Inflammatory macrophage (primary cell): Measurements from ENCODE around the gene GTF3C5.
"Not testable (repeated sequence)": the region's sequence is repeated elsewhere in the genome, so short reads cannot be mapped to it uniquely, and the experiment has no call there.

Experiments
- DNase-seq, 2 donors: peaks; one replicate each; pipeline ENCODE4 v3.0.0-alpha.2; 2020 to 2022

The GTF3C5 gene

DNA sequence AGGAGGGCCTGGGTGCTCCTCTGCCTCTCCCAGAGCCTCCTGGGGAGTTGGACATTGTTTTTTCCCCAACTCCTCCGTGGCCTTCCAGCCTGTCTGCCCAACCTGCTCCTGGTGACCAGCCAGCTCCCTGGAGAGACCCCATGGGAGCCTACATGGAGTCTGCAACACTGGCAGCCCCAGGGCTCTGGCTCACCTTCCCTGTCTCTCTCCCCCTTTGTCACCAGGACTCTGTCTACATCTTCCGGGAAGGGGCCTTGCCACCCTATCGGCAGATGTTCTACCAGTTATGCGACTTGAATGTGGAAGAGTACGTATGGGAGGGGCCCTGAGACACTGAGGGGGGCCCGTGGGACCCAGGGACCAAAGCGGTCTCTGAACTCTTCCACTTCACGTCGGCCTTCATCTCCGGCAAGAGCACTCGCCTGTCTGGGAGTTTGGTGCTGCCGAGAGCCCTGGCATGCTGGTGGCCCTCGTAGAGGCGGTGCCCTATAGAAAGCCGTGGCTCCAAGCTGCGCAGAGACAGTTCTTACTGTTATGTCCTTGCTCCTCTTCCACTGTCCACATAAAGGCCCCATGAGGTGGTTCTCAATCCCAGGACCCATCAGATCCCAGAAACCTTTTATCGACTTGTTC, 25.1 kb downstream of the GTF3C5 start:
- DNase-seq: no peak

DNA sequence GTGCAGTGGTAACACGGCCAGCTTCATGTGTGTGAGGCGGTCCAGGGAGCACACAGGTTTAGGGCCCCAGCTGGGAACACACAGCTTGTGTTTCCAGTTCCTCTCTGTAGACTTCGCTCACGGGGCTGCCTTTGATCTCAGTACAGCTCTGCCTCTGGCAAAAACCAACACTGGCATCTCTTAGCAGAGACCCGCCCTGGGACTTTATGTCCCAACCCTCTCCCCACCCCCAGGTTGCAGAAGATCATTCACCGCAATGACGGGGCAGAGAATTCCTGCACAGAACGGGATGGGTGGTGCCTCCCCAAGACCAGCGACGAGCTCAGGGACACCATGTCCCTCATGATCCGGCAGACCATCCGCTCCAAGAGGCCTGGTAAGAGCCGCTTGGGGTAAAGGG, 25.7 kb downstream of the GTF3C5 start:
- DNase-seq: no peak

DNA sequence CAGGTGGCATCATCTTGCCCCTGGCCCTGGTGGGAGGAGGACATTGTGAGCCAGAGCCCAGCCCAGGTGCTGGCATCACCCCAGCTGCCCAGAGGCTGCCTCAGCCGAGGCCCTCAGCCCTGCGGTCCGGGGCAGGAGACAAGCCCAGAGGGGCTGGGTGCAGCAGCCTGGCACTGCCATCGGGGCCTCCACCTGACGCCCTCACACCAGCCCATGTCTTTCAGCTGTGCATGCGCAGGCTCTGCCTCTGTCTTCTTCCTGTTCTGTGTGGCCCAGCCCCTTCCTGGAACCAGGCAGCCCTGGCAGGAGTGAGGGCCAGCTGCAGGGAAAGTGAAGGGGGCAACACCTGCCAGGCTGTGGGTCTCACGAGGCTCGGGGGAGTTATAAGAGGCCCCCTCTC, 26.2 kb downstream of the GTF3C5 start:
- no peak for DNase-seq

DNA sequence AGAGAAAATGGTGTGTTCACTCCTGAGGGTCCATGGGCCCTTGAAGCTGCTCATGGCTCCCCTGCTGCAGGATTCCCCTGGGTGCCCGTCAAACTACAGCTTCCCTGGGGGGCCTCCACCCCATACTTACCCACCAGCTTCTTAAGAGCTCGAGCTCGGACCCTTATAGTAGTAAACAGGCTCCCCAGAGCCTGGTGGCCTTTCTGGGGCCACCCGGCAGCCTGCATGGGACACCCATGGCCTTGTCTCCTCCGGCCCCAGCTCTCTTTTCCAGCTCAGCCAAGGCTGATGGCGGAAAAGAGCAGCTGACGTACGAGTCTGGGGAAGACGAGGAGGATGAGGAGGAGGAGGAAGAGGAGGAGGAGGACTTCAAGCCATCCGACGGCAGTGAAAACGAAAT, 26.8 kb downstream of the GTF3C5 start:
- DNase-seq: no peak

DNA sequence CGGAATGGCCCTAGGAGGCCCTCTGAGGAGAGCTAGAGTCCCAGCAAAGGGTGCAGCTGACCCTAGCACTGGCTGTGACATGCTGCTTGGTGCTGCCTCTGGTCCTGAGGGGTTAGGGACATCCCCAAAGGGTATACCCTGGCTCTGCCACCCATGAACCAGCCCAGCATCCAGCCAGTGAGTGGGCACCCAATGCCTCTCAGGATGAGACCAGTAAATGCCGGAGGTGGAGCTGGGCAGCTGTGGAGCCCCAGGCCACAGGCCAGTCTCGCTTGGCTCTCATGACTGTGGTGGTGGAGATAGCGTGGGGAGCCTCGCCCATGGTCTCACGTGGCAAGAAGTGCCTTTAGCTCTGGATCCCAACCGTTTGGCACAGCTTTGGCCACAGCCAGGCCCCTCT, 27.3 kb downstream of the GTF3C5 start:
- no peak for DNase-seq

DNA sequence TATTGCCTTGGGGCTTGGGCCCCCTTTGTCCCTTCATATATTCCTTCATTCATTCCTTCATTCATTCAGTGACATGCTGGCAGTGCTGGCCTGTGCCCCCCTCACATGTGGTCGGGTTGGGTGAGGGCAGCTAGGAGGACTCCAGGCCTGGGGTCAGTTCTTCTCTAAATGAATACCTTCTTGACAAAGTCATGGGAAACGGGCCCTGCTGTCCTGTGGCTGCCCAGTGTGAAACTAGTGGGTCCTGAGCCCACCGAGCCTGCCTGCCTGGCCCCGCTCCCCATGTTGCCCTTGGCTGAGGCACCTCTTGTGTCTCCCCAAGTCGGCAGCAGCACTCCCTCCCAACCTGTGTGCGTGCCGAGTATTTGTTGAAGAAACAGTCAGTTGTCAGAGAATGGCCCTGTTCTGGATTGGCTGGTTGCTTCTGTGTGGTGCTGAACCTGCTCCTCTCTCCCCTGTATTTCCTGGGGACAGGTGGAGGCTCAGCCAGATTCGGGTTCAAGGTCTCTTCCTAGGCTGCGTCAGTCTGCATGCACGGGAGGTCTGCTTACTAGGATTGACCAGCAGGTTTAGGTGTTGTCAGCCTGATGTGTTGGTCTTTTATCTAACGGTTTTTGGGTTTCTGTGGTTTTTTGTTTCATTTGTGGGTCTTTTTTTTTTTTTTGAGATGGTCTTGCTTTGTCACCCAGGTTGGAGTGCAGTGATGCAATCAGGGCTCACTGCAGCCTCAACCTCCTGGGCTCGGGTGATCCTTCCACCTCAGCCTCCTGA, 27.9 kb downstream of the GTF3C5 start:
- DNase-seq: no peak

DNA sequence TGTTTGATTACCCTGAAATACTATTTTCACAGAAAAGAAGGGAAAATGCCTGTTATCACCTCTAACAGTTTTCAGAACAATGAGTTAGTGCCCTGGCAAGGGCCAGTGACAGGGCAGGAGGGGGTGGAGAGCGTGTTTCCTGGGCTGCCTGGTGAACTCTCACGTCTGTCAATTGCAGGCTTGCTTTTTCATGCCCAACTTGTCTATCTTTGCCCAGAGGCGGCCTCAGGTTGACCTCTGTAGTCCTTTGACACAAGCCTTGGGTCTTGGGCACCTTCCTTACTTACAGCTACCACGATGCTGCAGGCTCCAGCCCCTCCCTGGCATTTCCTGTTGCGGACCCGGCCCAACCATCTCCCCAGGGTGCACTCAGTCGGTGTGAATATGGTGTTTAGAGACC, 28.8 kb downstream of the GTF3C5 start:
- no peak for DNase-seq

DNA sequence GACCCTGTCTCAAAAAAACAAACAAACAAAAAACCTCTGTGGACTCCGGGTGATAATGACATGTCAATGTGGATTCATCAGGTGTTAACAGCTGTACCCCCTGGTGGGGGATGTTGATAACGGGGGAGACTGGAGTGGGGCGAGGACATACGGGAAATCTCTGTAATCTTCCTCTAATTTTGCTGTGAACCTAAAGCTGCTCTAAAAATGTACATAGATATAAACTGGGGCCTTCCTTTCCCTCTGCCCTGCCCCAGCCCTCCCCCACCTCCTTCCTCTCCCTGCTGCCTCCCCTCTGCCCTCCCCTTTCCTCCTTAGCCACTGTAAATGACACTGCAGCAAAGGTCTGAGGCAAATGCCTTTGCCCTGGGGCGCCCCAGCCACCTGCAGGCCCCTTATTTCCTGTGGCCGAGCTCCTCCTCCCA, 29.6 kb downstream of the GTF3C5 start:
- DNase-seq: no peak

DNA sequence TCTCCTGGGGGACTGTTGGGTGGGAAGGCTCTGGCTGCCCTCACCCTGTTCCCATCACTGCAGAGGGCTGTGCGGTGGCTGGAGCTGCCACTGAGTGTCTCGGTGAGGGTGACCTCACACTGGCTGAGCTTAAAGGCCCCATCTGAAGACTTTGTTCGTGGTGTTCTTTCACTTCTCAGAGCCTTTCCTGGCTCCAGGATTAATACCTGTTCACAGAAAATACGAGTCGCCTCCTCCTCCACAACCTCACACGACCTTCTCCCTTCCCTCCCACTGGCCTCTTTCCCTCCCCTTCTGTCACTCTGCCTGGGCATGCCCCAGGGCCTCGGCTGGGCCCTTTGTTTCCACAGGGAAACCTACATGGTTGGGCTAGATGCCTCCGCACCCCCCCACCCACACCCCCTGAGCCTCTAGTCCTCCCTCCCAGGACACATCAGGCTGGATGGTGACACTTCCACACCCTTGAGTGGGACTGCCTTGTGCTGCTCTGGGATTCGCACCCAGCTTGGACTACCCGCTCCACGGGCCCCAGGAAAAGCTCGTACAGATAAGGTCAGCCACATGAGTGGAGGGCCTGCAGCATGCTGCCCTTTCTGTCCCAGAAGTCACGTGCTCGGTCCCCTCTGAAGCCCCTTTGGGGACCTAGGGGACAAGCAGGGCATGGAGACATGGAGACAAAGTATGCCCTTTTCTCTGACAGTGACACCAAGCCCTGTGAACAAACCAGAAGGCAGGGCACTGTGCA, 30.4 kb downstream of the GTF3C5 start:
- DNase-seq: not testable (repeated sequence)

DNA sequence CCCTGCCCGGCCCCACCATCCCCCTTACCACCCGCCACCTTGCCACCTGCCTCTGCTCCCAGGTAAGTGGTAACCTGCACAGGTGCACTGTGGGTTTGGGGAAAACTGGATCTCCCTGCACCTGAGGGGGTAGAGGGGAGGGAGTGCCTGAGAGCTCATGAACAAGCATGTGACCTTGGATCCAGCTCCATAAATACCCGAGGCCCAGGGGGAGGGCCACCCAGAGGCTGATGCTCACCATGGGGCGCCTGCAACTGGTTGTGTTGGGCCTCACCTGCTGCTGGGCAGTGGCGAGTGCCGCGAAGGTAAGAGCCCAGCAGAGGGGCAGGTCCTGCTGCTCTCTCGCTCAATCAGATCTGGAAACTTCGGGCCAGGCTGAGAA, 31.0 kb downstream of the GTF3C5 start, which contains the start of gene CEL:
Gene CEL, plus strand, starts transcription at position 218 of the 382 bp plus-strand sequence. Its CDS starts 22 bp downstream, at position 240.
- DNase-seq: not testable (repeated sequence)

DNA sequence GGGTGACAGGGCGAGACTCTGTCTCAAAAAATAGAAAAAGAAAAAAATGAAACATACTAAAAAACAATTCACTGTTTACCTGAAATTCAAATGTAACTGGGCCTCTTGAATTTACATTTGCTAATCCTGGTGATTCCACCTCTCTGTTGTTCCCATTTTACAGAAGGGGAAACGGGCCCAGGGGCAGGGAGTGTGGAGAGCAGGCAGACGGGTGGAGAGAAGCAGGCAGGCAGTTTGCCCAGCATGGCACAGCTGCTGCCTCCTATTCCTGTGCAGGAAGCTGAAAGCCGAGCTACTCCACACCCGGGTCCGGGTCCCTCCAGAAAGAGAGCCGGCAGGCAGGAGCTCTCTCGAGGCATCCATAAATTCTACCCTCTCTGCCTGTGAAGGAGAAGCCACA, 31.8 kb downstream of the GTF3C5 start:
- not testable (repeated sequence) for DNase-seq

DNA sequence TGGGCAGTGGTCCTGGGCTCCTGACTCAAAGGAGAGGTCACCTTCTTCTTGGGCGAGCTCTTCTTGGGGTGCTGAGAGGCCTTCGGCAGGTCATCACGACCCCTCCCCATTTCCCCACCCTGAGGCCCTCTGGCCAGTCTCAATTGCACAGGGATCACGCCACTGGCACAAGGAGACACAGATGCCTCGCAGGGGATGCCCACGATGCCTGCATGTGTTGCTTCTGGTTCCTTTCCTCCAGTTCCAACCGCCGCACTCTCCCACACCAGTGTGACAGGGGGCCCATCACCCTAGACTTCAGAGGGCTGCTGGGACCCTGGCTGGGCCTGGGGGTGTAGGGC, 32.3 kb downstream of the GTF3C5 start:
- DNase-seq: no peak

DNA sequence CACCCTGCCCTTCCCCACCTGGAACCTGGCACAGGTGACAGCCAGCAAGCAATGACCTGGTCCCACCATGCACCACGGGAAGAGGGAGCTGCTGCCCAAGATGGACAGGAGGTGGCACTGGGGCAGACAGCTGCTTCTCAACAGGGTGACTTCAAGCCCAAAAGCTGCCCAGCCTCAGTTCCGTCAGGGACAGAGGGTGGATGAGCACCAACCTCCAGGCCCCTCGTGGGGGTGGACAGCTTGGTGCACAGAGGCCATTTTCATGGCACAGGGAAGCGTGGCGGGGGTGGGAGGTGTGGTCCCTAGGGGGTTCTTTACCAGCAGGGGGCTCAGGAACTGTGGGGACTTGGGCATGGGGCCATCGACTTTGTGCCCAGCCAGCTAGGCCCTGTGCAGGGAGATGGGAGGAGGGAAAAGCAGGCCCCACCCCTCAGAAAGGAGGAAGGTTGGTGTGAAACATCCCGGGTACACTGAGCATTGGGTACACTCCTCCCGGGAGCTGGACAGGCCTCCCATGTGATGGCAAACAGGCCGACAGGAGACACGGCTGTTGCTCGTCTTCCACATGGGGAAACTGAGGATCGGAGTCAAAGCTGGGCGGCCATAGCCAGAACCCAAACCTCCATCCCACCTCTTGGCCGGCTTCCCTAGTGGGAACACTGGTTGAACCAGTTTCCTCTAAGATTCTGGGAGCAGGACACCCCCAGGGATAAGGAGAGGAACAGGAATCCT, 32.9 kb downstream of the GTF3C5 start:
- no peak for DNase-seq

DNA sequence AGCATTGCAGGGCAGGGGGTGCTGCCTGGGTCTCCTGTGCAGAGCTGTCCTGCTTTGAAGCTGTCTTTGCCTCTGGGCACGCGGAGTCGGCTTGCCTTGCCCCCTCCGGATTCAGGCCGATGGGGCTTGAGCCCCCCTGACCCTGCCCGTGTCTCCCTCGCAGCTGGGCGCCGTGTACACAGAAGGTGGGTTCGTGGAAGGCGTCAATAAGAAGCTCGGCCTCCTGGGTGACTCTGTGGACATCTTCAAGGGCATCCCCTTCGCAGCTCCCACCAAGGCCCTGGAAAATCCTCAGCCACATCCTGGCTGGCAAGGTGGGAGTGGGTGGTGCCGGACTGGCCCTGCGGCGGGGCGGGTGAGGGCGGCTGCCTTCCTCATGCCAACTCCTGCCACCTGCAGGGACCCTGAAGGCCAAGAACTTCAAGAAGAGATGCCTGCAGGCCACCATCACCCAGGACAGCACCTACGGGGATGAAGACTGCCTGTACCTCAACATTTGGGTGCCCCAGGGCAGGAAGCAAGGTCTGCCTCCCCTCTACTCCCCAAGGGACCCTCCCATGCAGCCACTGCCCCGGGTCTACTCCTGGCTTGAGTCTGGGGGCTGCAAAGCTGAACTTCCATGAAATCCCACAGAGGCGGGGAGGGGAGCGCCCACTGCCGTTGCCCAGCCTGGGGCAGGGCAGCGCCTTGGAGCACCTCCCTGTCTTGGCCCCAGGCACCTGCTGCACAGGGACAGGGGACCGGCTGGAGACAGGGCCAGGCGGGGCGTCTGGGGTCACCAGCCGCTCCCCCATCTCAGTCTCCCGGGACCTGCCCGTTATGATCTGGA, 33.7 kb downstream of the GTF3C5 start:
- DNase-seq: no peak

DNA sequence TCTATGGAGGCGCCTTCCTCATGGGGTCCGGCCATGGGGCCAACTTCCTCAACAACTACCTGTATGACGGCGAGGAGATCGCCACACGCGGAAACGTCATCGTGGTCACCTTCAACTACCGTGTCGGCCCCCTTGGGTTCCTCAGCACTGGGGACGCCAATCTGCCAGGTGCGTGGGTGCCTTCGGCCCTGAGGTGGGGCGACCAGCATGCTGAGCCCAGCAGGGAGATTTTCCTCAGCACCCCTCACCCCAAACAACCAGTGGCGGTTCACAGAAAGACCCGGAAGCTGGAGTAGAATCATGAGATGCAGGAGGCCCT, 34.2 kb downstream of the GTF3C5 start:
- no peak for DNase-seq

DNA sequence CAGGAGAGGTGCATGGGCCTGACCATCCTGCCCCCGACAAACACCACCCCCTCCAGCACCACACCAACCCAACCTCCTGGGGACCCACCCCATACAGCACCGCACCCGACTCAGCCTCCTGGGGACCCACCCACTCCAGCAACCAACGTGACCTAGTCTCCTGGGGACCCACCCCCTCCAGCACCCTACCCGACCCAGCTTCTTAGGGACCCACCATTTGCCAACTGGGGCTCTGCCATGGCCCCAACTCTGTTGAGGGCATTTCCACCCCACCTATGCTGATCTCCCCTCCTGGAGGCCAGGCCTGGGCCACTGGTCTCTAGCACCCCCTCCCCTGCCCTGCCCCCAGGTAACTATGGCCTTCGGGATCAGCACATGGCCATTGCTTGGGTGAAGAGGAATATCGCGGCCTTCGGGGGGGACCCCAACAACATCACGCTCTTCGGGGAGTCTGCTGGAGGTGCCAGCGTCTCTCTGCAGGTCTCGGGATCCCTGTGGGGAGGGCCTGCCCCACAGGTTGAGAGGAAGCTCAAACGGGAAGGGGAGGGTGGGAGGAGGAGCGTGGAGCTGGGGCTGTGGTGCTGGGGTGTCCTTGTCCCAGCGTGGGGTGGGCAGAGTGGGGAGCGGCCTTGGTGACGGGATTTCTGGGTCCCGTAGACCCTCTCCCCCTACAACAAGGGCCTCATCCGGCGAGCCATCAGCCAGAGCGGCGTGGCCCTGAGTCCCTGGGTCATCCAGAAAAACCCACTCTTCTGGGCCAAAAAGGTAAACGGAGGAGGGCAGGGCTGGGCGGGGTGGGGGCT, 35.6 kb downstream of the GTF3C5 start:
- DNase-seq: no peak

DNA sequence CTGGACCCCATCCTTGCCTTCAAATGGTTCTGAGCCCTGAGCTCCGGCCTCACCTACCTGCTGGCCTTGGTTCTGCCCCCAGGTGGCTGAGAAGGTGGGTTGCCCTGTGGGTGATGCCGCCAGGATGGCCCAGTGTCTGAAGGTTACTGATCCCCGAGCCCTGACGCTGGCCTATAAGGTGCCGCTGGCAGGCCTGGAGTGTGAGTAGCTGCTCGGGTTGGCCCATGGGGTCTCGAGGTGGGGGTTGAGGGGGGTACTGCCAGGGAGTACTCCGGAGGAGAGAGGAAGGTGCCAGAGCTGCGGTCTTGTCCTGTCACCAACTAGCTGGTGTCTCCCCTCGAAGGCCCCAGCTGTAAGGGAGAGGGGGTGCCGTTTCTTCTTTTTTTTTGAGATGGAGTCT, 36.2 kb downstream of the GTF3C5 start:
- no peak for DNase-seq

DNA sequence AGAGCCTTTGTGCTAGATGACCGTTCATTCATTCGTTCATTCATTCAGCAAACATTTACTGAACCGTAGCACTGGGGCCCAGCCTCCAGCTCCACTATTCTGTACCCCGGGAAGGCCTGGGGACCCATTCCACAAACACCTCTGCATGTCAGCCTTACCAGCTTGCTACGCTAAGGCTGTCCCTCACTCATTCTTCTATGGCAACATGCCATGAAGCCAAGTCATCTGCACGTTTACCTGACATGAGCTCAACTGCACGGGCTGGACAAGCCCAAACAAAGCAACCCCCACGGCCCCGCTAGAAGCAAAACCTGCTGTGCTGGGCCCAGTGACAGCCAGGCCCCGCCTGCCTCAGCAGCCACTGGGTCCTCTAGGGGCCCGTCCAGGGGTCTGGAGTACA, 37.0 kb downstream of the GTF3C5 start:
- no peak for DNase-seq

DNA sequence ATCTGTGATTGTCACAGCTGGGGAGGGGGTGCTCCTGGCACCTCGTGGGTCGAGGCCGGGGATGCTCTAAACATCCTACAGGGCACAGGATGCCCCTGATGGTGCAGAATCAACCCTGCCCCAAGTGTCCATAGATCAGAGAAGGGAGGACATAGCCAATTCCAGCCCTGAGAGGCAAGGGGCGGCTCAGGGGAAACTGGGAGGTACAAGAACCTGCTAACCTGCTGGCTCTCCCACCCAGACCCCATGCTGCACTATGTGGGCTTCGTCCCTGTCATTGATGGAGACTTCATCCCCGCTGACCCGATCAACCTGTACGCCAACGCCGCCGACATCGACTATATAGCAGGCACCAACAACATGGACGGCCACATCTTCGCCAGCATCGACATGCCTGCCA, 37.6 kb downstream of the GTF3C5 start:
- DNase-seq: not testable (repeated sequence)

DNA sequence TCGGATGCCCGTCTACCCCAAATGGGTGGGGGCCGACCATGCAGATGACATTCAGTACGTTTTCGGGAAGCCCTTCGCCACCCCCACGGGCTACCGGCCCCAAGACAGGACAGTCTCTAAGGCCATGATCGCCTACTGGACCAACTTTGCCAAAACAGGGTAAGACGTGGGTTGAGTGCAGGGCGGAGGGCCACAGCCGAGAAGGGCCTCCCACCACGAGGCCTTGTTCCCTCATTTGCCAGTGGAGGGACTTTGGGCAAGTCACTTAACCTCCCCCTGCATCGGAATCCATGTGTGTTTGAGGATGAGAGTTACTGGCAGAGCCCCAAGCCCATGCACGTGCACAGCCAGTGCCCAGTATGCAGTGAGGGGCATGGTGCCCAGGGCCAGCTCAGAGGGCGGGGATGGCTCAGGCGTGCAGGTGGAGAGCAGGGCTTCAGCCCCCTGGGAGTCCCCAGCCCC, 39.7 kb downstream of the GTF3C5 start:
- DNase-seq: not testable (repeated sequence)

DNA sequence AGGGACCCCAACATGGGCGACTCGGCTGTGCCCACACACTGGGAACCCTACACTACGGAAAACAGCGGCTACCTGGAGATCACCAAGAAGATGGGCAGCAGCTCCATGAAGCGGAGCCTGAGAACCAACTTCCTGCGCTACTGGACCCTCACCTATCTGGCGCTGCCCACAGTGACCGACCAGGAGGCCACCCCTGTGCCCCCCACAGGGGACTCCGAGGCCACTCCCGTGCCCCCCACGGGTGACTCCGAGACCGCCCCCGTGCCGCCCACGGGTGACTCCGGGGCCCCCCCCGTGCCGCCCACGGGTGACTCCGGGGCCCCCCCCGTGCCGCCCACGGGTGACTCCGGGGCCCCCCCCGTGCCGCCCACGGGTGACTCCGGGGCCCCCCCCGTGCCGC, 40.2 kb downstream of the GTF3C5 start:
- DNase-seq: not testable (repeated sequence)
